HTR-8/SVneo (cell line): ENCODE data around the gene IKZF2.
"Not testable (repeated sequence)": the region's sequence is repeated elsewhere in the genome, so short reads cannot be mapped to it uniquely, and the experiment has no call there.

Experiments used
- DNase-seq: peaks from one replicate; pipeline ENCODE4 v3.0.0; 2011; ENCODE audit warnings: low spot score, mixed read lengths; ENCODE audit not compliant: insufficient read length
- FAIRE-seq: peaks from 2 replicates; lab custom pipeline; 2011; peaks lifted over from hg19 to GRCh38; lab: Jason Lieb, UNC

The IKZF2 gene

DNA sequence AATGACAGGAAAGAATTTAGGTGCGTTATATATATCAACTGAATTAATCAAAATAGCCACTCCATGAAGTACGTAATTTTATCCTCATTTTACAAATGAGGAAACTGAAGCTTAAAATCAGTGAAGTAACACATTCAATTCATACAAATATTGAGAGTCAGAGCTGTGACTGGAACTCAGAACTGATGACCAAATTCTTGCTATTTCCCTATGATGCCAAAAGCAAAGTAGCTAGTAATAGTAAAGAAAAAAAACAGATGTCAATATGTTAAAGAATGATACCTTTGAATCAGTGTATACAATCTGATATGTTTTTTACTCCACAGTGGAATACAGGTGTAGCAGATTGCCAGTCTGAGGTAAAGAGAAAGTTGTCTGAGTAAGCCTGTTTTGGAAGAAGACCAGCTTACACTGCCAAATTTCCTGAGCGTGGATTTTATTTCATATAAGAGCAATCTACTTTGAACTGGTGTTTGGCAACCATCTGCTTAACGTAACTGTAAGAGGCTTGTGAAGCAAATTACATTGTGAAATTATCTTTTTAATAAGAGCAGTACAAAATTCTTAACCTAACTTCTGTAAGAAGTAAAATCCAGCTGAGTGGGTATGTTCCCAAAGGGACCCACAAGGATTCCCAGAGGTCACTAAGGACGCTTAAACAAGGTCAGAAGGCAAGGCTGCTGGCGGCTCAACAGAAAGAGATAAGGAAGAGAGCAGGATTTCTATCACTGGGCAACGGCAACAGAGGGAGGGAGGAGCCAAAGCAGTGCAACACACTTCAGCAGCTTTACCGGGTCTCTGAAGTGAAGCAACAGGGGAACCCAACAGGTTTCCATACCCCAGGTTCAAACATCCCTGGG lies 85.6 kb downstream of the IKZF2 start:
- no peak for DNase-seq
- FAIRE-seq: no peak

GRCh38 chr2:213064099-213064498 lies 87.3 kb downstream of the IKZF2 start:
- no peak for FAIRE-seq
- no peak for DNase-seq

DNA sequence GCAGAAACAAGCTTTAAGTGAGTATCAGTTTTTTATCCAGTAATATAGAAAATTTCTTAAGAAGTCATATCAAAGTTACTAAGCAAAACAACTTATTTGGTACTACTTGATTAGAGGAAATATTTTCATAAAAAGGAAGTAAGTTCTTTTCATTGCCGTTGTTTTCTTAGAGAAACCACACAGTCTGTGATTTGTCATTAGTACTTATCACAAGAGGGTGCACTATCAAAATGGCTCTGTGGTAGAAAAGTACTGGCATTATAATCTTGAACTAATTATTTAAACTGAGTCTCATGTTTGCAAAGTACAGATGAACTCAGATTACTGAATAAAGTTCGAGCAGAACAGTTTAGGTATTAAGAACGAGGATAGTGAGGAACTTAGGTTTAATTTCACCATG lies 93.4 kb downstream of the IKZF2 start:
- FAIRE-seq (no peak), DNase-seq (no peak)

DNA sequence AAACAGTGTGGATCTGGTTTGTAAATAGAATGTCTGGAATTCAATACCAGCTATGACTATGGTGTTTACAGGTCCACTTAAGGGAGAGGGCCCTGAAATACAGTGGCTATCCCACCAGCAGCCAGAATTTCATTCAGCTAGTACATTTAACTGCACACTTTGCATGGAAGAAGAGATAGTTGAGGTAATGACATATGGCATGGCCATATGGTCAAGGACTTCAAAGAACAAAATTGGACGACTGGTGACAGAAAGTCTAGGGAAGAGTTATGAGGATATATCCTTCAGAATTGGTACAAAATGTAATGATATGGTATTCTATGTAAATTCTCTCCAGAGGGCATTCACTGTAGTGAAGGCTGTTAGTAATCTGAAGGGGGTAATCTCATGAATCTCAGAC lies 105.0 kb downstream of the IKZF2 start:
- no peak for FAIRE-seq
- no peak for DNase-seq

GRCh38 chr2:213043566-213043965 lies 107.8 kb downstream of the IKZF2 start:
- FAIRE-seq (no peak), DNase-seq (no peak)

DNA sequence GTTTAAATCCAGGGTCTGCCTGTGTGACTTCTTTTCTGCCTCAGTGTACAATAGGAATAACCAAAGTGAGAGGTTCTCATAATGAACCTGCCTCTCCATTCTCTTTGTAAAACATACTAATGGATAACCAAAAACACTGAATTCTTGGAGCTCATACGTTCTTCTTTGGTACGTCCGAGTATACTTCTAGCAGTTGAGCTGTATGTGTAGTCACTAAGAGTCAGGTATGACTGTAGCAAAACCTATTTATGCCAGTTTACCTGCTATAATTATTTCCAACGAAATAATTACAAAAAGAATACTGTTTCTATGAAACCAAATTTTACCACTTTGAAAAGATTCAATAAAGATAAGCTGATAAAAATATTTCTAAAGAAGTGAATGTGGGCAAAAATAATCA lies 109.2 kb downstream of the IKZF2 start:
- FAIRE-seq: no peak

DNA sequence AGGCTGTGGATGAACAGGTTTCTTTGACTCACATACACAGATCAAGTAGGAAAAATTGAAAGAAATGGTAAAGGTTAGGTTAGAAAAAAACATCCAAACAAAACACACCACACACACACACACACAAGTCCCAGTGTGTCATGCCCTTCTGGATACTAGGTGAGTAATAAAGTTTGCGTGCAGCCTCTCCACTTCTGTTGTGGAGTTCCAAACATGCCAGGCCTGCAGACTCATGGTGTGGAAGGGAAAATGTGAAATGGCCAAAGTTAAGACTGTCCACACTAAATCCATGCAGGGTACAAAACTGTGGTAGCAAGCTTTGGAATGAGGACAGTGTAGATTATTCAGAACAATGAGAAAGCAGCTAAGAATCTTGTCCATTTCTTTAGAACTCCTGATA lies 114.6 kb downstream of the IKZF2 start:
- no peak for DNase-seq

More for the DNA sequence above, 109.2 kb downstream of the IKZF2 start:
- no peak for DNase-seq

DNA sequence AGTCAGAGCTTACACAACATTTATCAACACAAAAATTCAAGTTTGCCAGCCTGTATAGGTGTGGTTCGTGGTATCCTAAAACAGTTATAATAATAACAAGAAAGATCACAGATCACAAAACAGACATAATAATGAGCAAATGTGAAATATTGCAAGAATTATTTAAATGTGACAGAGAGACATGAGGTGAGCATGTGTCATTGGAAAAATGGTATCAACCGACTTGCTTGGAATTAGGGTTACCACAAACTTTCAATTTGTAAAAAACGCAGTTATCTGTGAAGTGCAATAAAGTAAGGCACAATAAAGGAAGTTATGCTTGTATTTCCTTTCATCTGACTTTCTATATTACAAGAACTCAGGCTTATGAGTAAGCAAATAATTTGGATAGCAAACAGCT lies 116.8 kb downstream of the IKZF2 start:
- DNase-seq (no peak), FAIRE-seq (no peak)

More for the DNA sequence above, 114.6 kb downstream of the IKZF2 start:
- peak; percentile 16 for FAIRE-seq

DNA sequence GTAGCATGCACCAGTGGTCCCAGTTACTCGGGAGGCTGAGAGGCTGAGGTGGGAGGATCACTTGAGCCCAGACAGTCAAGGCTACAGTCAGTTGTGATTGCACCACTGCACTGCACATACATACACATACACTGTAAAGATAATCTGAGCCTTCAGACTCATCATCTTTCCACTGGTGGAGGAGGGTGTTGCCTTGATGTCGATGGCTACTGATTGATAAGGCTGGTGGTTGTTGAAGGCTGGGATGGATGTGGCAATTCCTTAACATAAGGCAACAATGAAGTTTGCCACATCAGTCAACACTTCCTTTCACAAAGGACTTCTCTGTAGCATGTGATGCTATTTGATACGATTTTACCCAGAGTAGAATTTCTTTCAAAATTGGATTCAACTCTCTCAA lies 118.8 kb downstream of the IKZF2 start:
- FAIRE-seq: no peak

GRCh38 chr2:213022987-213023386 lies 128.4 kb downstream of the IKZF2 start:
- FAIRE-seq (no peak), DNase-seq (no peak)

More for the DNA sequence above, 118.8 kb downstream of the IKZF2 start:
- DNase-seq: no peak

DNA sequence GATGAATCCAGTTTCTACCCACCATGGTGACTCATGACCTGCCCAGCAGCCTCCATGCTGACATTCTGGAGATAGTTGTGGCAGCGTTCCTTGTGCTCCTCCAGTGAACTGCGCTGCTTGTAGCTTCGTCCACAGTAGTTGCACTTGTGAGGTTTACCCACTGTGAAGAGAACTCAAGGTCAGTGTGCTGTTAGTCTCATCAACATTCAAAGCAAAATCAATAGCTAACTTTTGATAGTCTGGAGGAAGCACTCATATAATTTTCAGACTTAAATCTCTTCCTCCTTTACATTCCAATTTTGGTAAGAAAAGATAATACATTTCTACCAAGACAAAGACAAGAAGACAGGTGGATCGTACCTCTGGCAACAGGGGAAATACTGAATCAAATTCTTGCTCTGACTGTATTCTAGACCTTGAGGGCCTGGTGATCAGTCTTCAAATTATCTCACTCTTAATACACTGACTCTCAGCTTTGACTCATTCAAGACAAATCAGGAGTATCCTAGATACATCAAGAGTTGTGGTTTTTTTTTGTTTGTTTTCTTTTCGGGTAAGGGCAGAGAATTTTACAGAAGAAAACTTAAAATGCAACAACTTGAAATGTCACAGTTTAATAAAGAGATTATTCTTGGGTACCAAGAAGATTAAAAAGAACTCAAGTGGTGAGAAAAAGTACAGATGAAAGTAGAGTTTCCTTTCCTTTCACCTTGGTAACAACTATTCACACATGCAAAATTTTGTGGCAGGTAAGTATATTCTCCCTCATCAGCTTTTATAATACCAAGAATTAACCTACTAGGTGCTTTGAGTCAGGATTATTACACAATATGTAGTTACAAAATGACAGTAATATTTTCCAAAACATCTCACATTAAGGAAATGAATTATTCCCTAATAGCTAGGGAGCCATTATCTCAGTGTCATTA lies 129.2 kb downstream of the IKZF2 start:
- DNase-seq (peak; percentile 3), FAIRE-seq (no peak)

DNA sequence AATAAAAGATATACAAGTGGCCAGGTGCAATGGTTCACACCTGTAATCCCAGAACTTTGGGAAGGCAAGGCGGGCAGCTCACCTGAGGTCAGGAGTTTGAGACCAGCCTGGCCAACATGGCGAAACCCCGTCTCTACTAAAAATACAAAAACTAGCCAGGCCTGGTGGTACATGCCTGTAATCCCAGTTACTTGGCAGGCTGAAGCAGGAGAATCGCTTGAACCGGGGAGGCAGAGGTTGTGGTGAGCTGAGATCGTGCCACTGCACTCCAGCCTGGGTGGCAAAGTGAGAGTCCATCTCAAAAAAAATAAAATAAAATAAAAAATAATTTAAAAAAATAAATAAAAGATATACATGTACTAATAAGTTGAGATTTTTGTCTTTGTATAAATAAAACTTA lies 130.5 kb downstream of the IKZF2 start:
- not testable (repeated sequence) for FAIRE-seq

DNA sequence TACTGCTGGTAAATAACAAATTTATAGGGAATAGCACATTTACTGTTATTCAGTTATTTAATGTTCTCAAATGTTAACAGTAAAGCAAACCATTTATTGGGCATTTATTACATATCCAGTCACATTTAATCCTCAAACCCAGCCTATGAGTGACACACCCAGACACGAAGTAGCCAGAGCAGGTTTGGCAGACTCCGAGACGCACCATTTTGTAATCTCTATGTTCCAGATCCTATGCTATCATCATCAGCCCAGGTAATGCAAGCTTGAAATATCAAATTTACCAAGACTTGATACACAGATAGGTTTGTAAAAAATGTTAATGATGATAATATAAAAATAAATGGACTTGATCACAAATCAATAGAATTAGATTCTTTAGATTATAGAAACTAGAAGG lies 131.1 kb downstream of the IKZF2 start:
- DNase-seq (no peak), FAIRE-seq (no peak)

More for the DNA sequence above, 130.5 kb downstream of the IKZF2 start:
- not testable (repeated sequence) for DNase-seq

DNA sequence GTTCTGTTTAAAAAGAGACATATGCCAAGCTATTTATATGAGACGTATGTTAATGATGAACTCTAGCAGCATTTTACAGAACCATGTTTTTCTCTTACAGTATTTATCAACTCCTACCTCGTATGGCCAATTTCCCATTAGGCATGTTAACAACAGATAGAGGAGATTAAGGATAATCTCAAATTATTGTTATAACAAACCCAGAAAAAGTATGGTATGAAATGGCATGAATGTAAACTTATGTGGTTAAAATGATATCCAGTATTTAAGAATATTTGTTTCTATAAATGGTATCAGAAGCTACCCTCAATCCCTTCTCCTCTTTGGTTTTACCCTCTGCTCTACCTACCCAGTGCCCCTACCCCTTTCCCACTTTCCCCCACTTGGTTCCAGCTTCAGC lies 132.0 kb downstream of the IKZF2 start:
- FAIRE-seq: no peak
- no peak for DNase-seq

DNA sequence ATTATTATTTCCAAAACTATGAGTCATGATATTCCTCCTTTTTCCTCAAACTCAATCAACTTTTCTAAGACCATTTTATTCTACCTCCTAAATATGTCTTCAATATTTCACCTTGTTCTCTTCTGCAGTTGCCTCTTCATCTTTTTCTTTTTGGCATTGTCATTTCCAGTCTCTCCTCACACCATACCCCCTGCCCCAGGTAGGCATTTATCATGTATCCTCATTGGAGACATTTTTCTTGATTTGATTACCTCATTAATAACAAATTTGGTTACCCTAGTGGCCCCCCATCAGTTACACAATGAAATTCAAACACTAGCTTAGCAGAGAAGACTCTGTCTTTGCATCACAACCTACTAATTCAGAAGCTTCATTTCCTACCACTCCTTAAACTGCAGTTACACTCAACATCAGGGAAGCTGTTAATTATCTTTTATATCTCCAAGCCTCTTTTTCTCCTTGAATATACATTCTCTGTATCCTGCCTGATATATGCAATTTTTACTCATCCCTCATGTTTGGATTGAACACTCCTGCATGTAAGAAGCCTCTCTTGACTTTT lies 133.0 kb downstream of the IKZF2 start:
- no peak for FAIRE-seq
- DNase-seq: no peak

DNA sequence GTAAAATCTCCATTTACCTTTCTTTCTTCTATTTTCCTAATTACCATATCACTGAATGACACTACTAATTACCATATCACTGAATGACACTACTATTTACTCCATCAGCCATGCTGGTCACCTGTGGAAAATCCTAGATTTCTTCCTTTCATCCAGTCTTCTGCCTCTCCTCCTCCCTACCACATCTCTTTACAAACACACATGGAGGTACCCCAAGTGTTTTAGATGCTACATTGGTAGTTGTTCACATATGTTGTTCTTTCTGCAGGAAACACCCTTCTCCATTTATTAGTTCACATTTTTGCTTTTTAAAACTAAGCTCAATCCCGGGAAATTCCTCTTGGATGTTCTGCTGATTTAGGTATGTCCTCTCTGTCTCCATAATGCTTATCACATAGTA lies 134.0 kb downstream of the IKZF2 start:
- DNase-seq (no peak), FAIRE-seq (no peak)

GRCh38 chr2:213016984-213017351 lies 134.4 kb downstream of the IKZF2 start:
- no peak for DNase-seq
- FAIRE-seq: no peak

- FAIRE-seq (no peak), DNase-seq (no peak)
These were observed 135.0 kb downstream of the IKZF2 start for GRCh38 chr2:213016166-213016983.

- FAIRE-seq (no peak), DNase-seq (no peak)
These were observed 135.8 kb downstream of the IKZF2 start for GRCh38 chr2:213015387-213016165.
